Omental fat pad (tissue), 4 donors: ENCODE results near the gene RETN. TPM values are rescaled to one million over a fixed set of nuclear protein-coding genes. Genes with fewer than 3 reads are reported as not detected.

Experiments
- ATAC-seq: fragments of 150-250 bp; one replicate; pipeline ENCODE4 v1.9.1; 2016; ENCODE audit warnings: mild to moderate bottlenecking, moderate library complexity; ENCODE audit not compliant: low FRiP score
- DNase-seq: peaks from one replicate; pipeline ENCODE4 v3.0.0-alpha.2; 2019; ENCODE audit warnings: low spot score
- total RNA-seq, 4 donors: library from RNA; depleted of rRNA; stranded (reverse); fragments of >200 nt; gene quantifications; one replicate each; pipeline ENCODE4 v1.1.0, GENCODE V29; 2016
- TF ChIP-seq, protein P1 (sequence below), 3 donors: fragments of 450-650 bp; IDR thresholded peaks; one replicate each; pipeline ENCODE4 v1.5.1; 2016 to 2017; ENCODE audit warnings: antibody characterized with exemption in 3 of 3, mild to moderate bottlenecking in 3 of 3, moderate library complexity in 2 of 3

The RETN gene
- total RNA-seq, 4 donors from 2014 or later = 1.6 TPM; not detected in 3

DNA sequence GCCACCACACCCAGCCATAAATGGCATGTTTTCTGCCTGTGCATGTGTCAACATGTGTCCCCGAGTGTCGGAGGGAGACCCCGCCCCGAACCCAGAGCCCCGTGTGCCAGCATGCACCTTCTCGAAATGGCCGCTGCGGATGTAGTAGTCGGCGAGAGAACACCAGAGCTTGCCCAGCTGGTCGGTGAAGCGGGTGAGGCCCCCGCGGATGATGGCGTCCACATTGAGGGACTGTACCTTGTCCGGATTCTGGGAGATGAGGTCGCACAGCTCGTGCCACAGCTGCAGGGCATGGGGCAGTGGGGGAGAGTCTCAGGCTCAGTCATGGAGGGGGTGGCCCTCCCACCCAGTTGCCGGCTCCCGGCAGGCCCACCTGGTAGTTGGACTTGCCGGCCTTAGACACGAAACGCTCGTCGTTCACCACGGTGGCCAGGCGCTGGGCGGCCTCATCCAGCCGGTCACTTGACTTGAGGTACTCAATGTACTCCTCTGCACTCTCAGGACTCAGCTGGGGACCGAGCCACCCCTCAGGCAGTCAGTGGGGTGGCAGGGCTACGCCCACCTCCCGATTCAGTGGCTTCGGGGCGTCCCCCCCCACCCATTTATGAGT lies 43.0 kb upstream of the RETN start:
- DNase-seq (no peak), ATAC-seq (no peak)
- TF ChIP-seq, protein P1, sequence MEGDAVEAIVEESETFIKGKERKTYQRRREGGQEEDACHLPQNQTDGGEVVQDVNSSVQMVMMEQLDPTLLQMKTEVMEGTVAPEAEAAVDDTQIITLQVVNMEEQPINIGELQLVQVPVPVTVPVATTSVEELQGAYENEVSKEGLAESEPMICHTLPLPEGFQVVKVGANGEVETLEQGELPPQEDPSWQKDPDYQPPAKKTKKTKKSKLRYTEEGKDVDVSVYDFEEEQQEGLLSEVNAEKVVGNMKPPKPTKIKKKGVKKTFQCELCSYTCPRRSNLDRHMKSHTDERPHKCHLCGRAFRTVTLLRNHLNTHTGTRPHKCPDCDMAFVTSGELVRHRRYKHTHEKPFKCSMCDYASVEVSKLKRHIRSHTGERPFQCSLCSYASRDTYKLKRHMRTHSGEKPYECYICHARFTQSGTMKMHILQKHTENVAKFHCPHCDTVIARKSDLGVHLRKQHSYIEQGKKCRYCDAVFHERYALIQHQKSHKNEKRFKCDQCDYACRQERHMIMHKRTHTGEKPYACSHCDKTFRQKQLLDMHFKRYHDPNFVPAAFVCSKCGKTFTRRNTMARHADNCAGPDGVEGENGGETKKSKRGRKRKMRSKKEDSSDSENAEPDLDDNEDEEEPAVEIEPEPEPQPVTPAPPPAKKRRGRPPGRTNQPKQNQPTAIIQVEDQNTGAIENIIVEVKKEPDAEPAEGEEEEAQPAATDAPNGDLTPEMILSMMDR (IDR thresholded peaks at IDR 0.05) = no peak

DNA sequence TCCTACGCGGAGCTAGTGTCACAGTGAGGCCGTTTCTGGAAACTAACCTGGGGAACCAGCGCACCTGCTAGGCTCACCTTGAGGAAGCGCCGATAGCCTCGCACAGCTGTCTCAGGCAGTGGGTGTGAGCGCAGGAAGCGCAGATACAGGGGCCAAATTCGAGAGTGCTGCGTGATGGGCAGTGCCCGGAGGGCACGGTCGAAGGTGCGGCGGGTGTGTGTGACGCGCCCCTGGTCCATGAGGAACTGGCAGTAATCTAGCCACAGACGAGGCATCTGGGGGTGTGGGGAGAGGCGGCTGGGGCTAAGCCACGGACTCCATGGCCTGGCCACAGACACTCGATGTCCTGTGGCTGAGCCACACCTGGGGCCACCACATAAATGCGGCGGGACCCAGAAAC lies 41.7 kb upstream of the RETN start:
- no peak for ATAC-seq
- DNase-seq = no peak
- TF ChIP-seq, protein P1 (IDR thresholded peaks at IDR 0.05) = no peak

DNA sequence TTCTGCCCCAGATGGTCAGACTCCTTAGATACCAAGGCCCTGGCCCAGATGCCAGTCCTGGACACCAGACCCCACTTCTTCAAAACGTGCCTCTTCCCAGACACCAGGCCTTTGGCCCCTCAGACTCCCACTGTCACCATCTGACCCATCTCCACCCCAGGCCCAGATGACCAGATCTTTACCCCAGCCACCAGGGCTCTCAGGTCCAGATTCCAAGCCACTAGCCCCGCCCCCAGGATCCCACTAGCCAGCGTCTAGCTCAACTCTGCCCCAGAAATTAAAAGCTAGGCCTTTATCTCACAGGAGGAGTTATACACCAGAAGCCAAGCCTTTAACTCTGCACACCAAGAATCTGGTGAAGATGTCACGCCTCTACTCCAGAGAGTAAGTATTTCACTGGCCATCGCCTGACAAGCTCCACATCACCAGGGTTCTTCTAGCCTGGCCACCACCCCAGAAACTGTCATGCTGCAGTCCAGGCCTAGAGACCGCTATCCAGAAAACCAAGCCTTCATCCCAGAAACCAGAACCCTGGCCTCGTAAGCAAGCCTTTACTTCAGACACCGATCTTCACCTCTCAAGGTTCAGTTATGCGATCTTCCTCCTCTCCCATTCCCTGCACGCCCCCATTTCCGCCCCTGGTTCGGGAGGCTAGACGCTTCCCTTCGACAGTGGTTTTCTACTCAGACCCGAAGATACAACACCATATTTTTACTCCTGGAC lies 40.1 kb upstream of the RETN start:
- TF ChIP-seq, protein P1 (IDR thresholded peaks at IDR 0.05) = no peak
- DNase-seq = no peak
- no peak for ATAC-seq

DNA sequence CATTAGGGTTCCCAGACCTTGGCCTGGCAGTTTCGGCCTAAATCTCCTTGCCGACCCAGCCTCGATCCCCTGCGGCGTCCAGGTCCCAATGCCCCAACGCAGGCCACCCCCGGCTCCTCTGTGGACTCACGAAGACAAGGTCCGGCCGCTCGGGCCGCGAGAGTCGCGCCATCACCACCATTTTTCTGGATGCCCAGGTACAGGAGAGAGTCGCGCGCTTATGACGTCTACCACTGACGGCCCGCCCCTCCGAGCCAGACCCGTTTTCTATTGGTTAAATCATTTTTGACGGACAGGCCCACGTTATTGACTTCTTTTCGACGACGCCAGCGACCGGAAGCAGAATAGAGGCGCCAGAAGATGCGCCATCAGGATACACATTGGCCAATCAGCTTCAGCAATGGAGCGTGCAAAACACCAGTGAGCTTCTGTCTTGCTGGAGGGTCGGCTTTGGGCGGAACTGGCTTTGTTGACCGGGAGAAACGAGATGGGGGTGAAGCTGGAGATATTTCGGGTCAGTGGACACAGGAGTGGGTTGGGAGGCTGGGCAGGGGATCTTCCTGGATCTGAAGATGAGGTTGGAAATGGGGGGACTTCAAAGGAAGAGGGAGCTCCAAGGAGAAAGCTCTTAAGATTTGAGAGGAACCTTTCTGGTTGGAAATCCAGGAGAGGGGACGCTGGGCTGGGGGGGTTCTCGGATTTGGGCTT lies 39.3 kb upstream of the RETN start, which contains the start of the genes PET100 and XAB2:
TSS of gene PET100 (plus strand) at position 447 of the 708 bp plus-strand sequence. CDS start at position 488, 41 bp downstream.
TSS of gene XAB2 (minus strand) at position 199 of the 708 bp plus-strand sequence. CDS start at position 181, 18 bp downstream.
- TF ChIP-seq, protein P1 (IDR thresholded peaks at IDR 0.05) = no peak
- DNase-seq (peak; percentile 87), ATAC-seq (peak; percentile 96)

DNA sequence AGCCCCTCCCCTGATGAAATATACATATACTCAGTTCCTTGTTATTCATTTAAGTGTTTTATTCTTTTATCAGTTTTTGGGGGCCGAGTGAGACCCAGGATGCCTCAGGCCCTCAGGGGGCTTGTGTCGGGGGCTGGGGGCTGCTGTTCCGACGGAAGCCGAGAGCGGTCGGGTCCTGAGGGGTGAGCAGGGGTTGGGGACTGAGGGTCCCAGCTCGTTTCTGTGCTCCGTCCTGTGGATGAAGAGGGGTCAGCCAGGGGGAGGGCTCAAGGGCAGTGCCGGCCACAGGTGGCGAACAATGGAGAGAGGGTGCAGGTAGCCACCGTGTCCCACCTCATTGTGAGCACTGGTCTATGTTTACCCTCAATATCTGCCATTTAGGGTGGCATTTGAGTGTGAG lies 37.3 kb upstream of the RETN start:
- ATAC-seq (no peak), DNase-seq (no peak)
- TF ChIP-seq, protein P1 (IDR thresholded peaks at IDR 0.05) = no peak

DNA sequence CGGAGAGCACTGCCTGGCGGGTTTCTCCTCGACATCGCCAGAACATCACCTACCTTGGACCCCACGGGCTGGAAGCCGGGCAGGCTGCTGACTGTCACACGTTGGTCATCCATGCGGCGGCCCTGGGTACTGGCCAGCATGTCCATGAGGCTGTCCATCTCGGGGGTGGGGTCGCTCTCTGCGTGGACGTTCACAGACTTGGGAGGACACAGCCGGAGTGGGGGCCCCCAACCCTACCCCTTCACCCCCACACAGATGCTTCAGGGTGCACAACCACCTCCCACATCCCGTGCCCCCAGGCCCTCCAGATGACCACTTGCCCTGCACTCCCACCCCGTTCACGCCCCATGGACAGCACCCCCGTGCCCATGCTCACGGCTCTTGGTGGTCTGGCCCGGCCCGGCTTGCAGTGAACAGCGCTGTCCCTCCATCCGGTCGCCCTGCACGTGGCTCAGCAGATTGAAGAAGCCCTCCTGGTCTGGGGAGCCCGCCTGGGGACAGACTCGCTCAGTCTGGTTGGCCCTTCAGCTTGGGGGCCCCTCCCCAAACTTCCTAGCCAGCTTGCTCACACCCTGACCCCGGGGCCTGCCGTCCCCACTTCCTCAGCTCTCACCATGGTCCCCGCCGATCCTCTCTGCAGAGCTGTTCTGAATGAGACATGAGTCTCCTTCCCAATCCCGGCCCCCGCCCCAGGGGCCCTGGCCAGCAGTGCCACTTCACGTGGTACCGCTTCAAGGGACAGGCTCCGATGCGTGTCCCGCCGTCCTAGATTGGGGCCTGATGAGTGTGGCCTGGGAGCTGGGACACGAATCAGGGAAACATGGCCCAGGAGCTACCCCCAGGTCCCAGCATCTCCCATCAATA lies 36.3 kb upstream of the RETN start:
- TF ChIP-seq, protein P1 (IDR thresholded peaks at IDR 0.05) = no peak
- DNase-seq (no peak), ATAC-seq (no peak)
